B cell (primary cell): ENCODE results near the gene NLRP1. TPM values are rescaled to one million over a fixed set of nuclear protein-coding genes. Genes with fewer than 3 reads are reported as not detected.
A peak's percentile ranks its signal among the peaks of the same experiment; 100 is the strongest.

Experiments used
- ATAC-seq: fragments of 200-7000 bp; cut with Tn5 transposase; one replicate; pipeline ENCODE4 v1.10.0; 2021; ENCODE audit warnings: low read depth, mild to moderate bottlenecking, moderate number of reproducible peaks, moderate library complexity
- CTCF ChIA-PET: fragments of 350-600 bp; sonication (Branson Sonifier 250); formaldehyde crosslinking; loops from one replicate; lab custom pipeline; 2021; ENCODE audit warnings: antibody characterized with exemption, inconsistent platforms; lab: Charles Lee
- POLR2A ChIA-PET: fragments of 350-600 bp; sonication (Branson Sonifier 250); formaldehyde crosslinking; loops from one replicate; lab custom pipeline; 2021; ENCODE audit warnings: antibody characterized with exemption; lab: Charles Lee
- DNase-seq: peaks from one replicate; pipeline ENCODE4 v3.0.0; 2013
- H2AFZ ChIP-seq: 2 replicates; pipeline ENCODE4 v1.6.1; 2012; ENCODE audit warnings: mild to moderate bottlenecking, low read depth, low read length; ENCODE audit not compliant: insufficient read depth, poor library complexity, severe bottlenecking
- H3K27ac ChIP-seq, 2 donors: 1 replicate in 1 of 2; 2 replicates in 1 of 2; pipeline ENCODE4 v1.5.1; 2012 to 2013; ENCODE audit warnings: low read length in 2 of 2, mild to moderate bottlenecking in 2 of 2, moderate library complexity in 1 of 2
- H3K27me3 ChIP-seq, 4 experiments: fragments of 200-600 bp in 1 of 4; sonication (generic) in 1 of 4; replicated peaks in 1 of 4; 1 replicate in 2 of 4; 2 replicates in 2 of 4; pipeline versions ENCODE4 v1.6.1 to v1.7.0; 2013 to 2016; ENCODE audit warnings: low read length in 3 of 4, mild to moderate bottlenecking in 2 of 4, mixed read lengths in 1 of 4, moderate library complexity in 1 of 4; ENCODE audit not compliant: insufficient read depth in 4 of 4, control insufficient read depth in 3 of 4; ENCODE audit errors: control extremely low read depth in 1 of 4
- H3K36me3 ChIP-seq, 2 experiments: replicated peaks in 1 of 2; 1 replicate in 1 of 2; 2 replicates in 1 of 2; pipeline versions ENCODE4 v1.6.1 to v1.7.1; 2013; ENCODE audit warnings: low read length in 1 of 2; ENCODE audit not compliant: insufficient read depth in 2 of 2, control insufficient read depth in 1 of 2; ENCODE audit errors: control extremely low read depth in 1 of 2, extremely low read depth in 1 of 2
- H3K4me1 ChIP-seq, 2 donors: fragments of 200-600 bp in 1 of 2; sonication (generic) in 1 of 2; 1 replicate in 1 of 2; 2 replicates in 1 of 2; pipeline versions ENCODE4 v1.5.1 to v1.6.1; 2013 to 2017; ENCODE audit warnings: low read length in 2 of 2; ENCODE audit not compliant: control insufficient read depth in 2 of 2, insufficient read depth in 2 of 2
- H3K4me2 ChIP-seq: replicated peaks from 2 replicates; pipeline ENCODE3; 2012; ENCODE audit warnings: mild to moderate bottlenecking, low read depth, low read length; ENCODE audit not compliant: poor library complexity, severe bottlenecking
- H3K4me3 ChIP-seq, 5 experiments: fragments of 200-600 bp in 1 of 5; sonication (generic) in 1 of 5; 1 replicate in 3 of 5; 2 replicates in 2 of 5; pipeline versions ENCODE4 v1.5.1 to v1.7.0; 2011 to 2016; ENCODE audit warnings: low read length in 4 of 5, mild to moderate bottlenecking in 4 of 5, low read depth in 2 of 5, control low read depth in 1 of 5, moderate library complexity in 1 of 5; ENCODE audit not compliant: insufficient read depth in 1 of 5; ENCODE audit errors: control extremely low read depth in 1 of 5, extremely low read depth in 1 of 5
- H3K79me2 ChIP-seq: fragments of 200-600 bp; sonication (generic); one replicate; pipeline ENCODE4 v1.6.0; 2016; ENCODE audit warnings: low read length; ENCODE audit not compliant: control insufficient read depth, insufficient read depth
- H3K9ac ChIP-seq: fragments of 200-600 bp; sonication (generic); 2 replicates; pipeline ENCODE4 v1.6.1; 2017; ENCODE audit warnings: mild to moderate bottlenecking, low read length, moderate library complexity
- H3K9me3 ChIP-seq, 3 donors: one replicate each; pipeline versions ENCODE4 v1.6.1 to v1.7.1; 2013; ENCODE audit warnings: low read length in 2 of 3; ENCODE audit not compliant: control insufficient read depth in 2 of 3, insufficient read depth in 1 of 3; ENCODE audit errors: control extremely low read depth in 1 of 3
- H4K20me1 ChIP-seq: 2 replicates; pipeline ENCODE4 v1.6.0; 2012; ENCODE audit warnings: mild to moderate bottlenecking, low read length; ENCODE audit not compliant: insufficient read depth, control insufficient read depth, poor library complexity, severe bottlenecking
- H3K27ac Mint-ChIP-seq: one replicate; pipeline ENCODE4 v1.8.0; 2021; ENCODE audit warnings: mixed read lengths
- H3K27me3 Mint-ChIP-seq: one replicate; pipeline ENCODE4 v1.8.0; 2021; ENCODE audit warnings: mixed read lengths
- H3K4me1 Mint-ChIP-seq: one replicate; pipeline ENCODE4 v1.8.0; 2021; ENCODE audit warnings: mixed read lengths
- H3K4me3 Mint-ChIP-seq: one replicate; pipeline ENCODE4 v1.8.0; 2021; ENCODE audit warnings: mixed read lengths
- H3K9me3 Mint-ChIP-seq: one replicate; pipeline ENCODE4 v1.8.0; 2022; ENCODE audit warnings: mixed read lengths; ENCODE audit not compliant: insufficient read depth
- CTCF ChIP-seq: fragments of 200-600 bp; IDR thresholded peaks from one replicate; pipeline ENCODE4 v1.8.0; 2022; ENCODE audit warnings: antibody characterized with exemption, mild to moderate bottlenecking
- EZH2 ChIP-seq: IDR thresholded peaks from 2 replicates; pipeline ENCODE4 v1.6.1; 2012; ENCODE audit warnings: borderline replicate concordance, low read depth, mild to moderate bottlenecking, moderate library complexity, low read length; ENCODE audit not compliant: insufficient read depth, poor library complexity, severe bottlenecking
- WGBS: methylation state at CpG from one replicate; pipeline ENCODE4 v1.1.5; 2013; ENCODE audit warnings: missing lambda C conversion rate; ENCODE audit not compliant: insufficient coverage; 5-methylcytosine and 5-hydroxymethylcytosine counted together
- intact Hi-C: fragments of 100-400 bp; cut with micrococcal nuclease; formaldehyde crosslinking; loops from one replicate; pipeline ENCODE4 v1.10.0; 2022
- polyA plus RNA-seq: library from polyadenylated mRNA; depleted of rRNA; stranded (reverse); fragments of >200 nt; gene quantifications from 2 replicates; pipeline ENCODE4 v1.2.3, GENCODE V29; 2012
- total RNA-seq, 2 donors: library from RNA; stranded (reverse); fragments of 120-200 nt in 1 of 2; gene quantifications; 1 replicate in 1 of 2; 2 replicates in 1 of 2; pipeline versions ENCODE4 v1.2.3 to v1.2.4, GENCODE V29; 2013 to 2022

The NLRP1 gene
- total and polyA plus RNA-seq, 2 donors (not counting 1 experiment from before 2014, with no cell fraction given), result 141 to 189 TPM

- CTCF ChIA-PET, result interaction anchor here (1.2 to 1.3 kb wide), 2 partner anchors 10 to 15 kb away, joined by 3 read pairs; partner anchors contain the start of genes DERL2 and MIS12
- peaks cover 10 to 22% of the 10 kb centered on the region in 2 donors for H3K4me1 ChIP-seq
- H3K27me3 ChIP-seq, result peaks cover 0 to 6% (median 3%) of the 10 kb centered on the region in 4 experiments
- Mint-ChIP-seq H3K9me3 (no peaks in the 10 kb centered on the region), H3K4me3 (peak overlapping the region; percentile 98), H3K27ac (peak overlapping the region; percentile 75), H3K4me1 (peaks cover 25% of the 10 kb centered on the region), H3K27me3 (peaks cover under 1% of the 10 kb centered on the region)
- peak overlapping the region in 4 of 5 experiments; percentile 43 to 71 (median 61) for H3K4me3 ChIP-seq
- H4K20me1 ChIP-seq, result no peaks in the 10 kb centered on the region
- no peaks in the 10 kb centered on the region for H3K9me3 ChIP-seq
- peak overlapping the region; percentile 65 for H2AFZ ChIP-seq
- TF ChIP-seq EZH2 (no peak), CTCF (no peak)
- H3K27ac ChIP-seq, result no peak overlapping the region
- POLR2A ChIA-PET, result interaction anchor here (1.1 to 2.7 kb wide), 2 partner anchors 14 to 81 kb away, joined by 3 to 12 read pairs; partner anchors contain the start of genes DERL2, MIS12, NUP88 and RPAIN
- intact Hi-C loops, result loop anchor here (1.0 kb wide), 1 partner anchor 14 kb away; the partner anchor contains the start of genes DERL2 and MIS12
- peak overlapping the region; percentile 97 for H3K4me2 ChIP-seq
- peak overlapping the region; percentile 62 for H3K9ac ChIP-seq
- peaks cover 0 to 9% of the 10 kb centered on the region in 2 experiments for H3K36me3 ChIP-seq
- WGBS, result 1% methylated on average over 66 of the region's 67 CpGs
- DNase-seq (peak; percentile 85), ATAC-seq (peak; percentile 92)
- H3K79me2 ChIP-seq, result no peaks in the 10 kb centered on the region
These were observed 83.5 kb downstream of the NLRP1 start for GRCh38 chr17:5500589-5501391.
